G401 (cell line): Measurements from ENCODE around the gene GPX5. TPM values are rescaled to one million over a fixed set of nuclear protein-coding genes. Genes with fewer than 3 reads are reported as not detected.
A peak's percentile ranks its signal among the peaks of the same experiment; 100 is the strongest.
"Not testable (repeated sequence)": the region's sequence is repeated elsewhere in the genome, so short reads cannot be mapped to it uniquely, and the experiment has no call there.

Experiments
- DNase-seq: peaks from one replicate; pipeline ENCODE4 v3.0.0-alpha.2; 2015; ENCODE audit warnings: low spot score
- in situ Hi-C: cut with HindIII; loops from 2 replicates; pipeline ENCODE4 v1.10.0; 2016; ENCODE audit warnings: low sequenced_read_pairs, mixed read lengths
- total RNA-seq: library from RNA; depleted of rRNA; stranded (reverse); fragments of >200 nt; shearing (Covaris generic); gene quantifications from 2 replicates; pipeline ENCODE4 v1.2.3, GENCODE V29; 2014; rRNA removed

GPX5 gene, protein sequence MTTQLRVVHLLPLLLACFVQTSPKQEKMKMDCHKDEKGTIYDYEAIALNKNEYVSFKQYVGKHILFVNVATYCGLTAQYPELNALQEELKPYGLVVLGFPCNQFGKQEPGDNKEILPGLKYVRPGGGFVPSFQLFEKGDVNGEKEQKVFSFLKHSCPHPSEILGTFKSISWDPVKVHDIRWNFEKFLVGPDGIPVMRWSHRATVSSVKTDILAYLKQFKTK
- not detected in 2 replicates for total RNA-seq

DNA sequence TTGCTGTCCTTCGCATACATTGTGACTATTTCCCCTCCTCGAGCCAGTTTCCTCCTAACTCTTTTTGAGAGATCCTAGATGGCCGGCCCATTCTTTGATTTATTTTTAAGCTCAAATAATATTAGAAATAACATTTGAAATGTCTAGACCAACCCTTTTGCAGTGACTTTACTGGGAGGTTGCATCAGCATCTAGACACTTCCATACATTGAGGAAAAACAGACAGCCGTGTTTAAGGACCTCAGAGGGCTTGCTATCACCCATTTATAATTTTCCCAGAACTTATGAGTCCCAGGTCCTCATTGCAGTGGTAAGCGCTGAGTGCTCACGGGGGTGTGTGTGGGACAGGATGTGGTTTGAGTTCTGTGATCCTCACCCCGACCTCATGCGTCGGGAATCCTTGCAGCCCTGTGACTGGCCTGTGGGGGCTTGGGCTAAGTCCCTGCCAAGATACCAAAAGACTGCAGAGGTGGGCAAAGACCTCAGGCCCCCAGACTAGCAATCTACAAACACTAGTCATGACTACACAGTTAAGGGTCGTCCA lies at the start of gene GPX5:
TSS of gene GPX5 (plus strand) at position 386 of the 544 bp plus-strand sequence. CDS start at position 519, 133 bp downstream.
- no peak for DNase-seq
- in situ Hi-C loops, result no loop called here

DNA sequence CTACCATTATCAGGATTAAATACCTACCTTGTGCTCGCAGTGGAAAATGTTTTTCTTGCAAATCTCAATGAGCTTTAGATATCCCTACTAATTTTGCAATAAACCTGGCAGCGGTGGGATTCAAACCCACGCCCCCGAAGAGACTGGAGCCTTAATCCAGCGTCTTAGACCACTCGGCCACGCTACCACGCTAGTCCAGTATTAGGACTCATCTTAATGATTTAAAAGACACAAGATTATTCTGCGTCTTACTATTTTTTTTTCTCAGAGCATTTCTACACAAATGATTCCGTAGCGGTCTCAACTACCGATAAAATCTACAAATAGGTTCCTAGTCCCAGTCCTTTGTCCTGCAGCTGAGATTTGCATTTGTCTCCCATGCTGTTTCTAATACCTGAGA lies 47.2 kb upstream of the GPX5 start:
- no peak for DNase-seq
- in situ Hi-C loops, result no loop called here

DNA sequence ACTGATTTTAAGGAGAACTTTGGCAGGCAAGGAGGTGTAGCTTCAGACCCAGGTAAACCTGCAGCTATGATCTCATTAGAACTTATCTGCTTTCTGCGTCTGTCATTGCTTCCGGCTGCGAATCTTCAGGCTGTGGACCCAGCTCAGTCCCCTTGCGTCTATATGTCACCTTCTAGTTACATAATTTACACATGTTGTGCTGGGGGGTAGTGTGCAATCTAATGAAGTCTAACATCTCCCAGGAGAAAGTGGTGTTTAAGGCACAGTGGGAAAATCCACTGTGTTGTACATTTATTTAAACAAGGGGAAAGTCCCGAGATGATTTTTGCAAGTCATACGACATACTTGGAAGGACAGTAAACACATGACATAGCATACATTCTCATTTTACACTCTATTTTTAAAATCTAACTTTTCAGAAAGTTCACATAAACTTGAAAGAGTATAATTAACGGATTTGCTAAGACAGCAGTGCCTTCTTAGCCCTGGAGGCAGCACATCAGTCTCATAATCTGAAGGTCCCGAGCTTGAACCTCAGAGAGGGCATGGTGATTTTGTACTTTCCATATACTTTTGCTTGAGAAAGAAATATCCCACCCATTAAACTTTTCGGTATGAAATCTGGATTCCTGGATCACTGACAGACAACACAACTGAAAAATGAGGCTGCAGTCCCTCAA lies 45.3 kb upstream of the GPX5 start:
- in situ Hi-C loops, result no loop called here
- no peak for DNase-seq

DNA sequence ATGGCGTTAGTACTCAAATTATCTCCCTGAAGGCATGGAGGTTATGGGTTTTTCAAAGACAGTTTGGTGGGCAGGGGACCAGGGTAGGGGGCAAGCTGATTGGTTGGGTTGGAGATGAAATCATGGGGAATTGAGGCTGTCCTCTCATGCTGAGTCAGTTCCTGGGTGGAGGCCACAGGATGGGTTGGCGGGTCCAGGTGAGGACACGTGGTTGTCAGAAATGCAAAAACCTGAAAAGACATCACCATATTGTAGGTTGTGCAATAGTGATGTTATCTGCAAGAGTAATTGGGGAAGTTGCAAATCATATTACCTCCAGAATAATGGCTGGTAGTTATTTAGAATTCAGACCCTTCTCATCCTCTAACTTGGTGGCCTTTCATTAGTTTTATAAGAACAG lies 40.2 kb upstream of the GPX5 start:
- in situ Hi-C loops, result no loop called here
- DNase-seq, result no peak

DNA sequence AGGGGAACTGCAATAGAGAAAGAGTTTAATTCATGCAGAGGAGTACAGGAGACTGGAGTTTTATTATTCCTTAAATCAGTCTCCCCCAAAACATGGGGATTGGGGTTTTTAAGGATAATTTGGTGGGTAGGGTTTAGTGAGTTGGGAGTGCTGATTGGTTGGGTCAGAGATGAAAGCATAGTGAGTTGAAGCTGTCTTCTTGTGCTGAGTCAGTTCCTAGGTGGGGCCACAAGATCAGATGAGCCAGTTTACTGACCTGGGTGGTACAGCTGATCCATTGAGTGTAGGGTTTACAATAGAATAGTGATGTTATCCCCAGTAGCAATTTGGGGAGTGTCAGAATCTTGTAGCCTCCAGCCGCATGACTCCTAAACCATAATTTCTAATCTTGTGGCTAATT lies 39.1 kb upstream of the GPX5 start:
- in situ Hi-C loops, result no loop called here
- DNase-seq, result no peak

DNA sequence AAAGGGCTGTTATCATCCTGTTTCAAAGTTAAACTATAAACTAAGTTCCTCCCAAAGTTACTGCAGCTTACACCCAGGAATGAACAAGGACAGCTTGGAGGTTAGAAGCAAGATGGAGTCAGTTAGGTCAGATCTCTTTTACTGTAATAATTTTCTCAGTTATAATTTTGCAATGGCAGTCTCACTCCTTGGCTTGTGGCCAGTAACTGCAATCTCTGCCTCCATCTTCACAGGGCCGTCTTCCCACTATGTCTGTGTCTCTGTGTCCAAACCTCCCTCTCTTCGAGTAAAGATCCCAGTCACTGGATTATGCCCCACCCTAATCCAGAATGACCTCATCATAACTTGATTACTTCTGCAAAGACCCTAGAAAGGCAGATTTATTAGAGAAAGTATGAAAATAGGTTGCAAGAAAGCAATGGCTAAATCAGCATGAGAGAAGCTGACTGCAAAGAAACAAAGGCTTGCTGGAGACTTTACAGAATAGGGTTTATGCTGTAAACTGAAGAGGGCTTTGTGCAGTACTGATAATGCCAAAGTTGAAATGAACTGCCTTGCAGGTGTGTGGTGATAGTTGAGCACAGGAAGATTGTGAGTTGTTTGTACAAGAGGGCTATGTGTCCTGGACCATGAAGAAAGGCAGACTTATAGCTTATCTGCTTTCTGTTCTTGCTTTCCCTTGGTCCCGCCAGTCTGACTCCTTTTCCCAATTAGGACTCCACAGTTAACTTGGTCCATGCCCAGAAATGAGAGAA lies 38.5 kb upstream of the GPX5 start:
- no peak for DNase-seq
- in situ Hi-C loops, result no loop called here

DNA sequence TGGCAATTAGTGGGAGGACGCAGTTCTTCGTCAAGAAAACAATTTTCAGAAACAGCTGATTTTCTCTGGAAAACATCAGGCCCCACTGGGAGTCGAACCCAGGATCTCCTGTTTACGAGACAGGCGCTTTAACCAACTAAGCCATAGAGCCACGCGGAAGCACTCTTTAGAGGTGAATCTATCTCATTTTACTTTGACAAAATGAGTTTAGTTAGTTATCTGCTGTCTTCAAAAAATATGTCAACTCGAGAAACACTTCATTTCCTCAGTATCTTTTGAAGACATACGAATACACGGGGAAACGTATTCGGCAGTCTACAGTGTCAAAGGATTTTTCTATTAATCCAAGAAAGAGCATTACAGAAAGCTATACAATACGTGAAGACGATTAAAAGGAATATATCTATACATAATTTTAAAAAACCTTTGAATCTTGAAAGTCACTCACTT lies 36.7 kb upstream of the GPX5 start:
- peak; percentile 35 for DNase-seq
- in situ Hi-C loops, result no loop called here

DNA sequence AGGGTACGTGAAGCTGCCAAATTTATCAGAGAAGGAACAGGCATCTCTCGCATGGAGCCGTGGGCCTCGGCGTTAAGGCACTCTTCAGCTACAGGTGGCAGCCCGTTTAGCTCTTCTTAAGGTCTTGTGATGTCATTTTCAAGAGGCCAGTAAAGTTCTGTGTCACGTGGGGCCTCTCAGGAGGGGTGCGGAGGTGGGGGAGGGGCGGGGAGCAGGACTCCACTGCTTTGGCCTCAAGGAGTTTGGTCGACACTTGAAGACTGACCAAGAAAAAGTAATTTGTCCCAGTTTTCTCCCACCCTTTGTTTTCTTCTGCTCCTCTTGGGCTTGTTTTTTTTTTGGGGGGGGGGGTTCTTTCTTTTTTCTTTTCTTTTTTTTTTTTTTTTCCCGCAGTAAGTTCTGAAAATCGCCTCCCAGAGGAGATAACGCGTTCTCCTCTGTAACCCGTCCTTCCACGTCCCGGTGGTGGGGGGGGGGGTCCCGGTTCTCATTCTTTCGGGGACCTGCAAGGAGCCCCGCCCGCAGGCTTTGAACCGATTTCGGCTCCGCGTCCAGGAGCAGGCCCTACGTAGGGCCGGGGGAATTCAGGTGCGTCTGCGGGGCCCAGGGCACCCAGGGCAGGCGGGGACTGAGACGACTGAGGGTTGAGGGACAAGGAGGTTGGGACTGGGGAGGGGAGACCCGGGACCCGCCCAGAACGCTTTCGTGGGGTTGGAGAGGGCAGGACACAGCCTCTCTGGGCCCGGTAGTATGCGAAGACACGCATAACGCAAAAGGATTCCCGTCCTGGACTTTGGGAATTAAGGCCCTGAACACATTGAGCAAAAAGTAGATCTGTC lies 36.1 kb upstream of the GPX5 start:
- in situ Hi-C loops, result no loop called here
- DNase-seq, result peak; percentile 58

DNA sequence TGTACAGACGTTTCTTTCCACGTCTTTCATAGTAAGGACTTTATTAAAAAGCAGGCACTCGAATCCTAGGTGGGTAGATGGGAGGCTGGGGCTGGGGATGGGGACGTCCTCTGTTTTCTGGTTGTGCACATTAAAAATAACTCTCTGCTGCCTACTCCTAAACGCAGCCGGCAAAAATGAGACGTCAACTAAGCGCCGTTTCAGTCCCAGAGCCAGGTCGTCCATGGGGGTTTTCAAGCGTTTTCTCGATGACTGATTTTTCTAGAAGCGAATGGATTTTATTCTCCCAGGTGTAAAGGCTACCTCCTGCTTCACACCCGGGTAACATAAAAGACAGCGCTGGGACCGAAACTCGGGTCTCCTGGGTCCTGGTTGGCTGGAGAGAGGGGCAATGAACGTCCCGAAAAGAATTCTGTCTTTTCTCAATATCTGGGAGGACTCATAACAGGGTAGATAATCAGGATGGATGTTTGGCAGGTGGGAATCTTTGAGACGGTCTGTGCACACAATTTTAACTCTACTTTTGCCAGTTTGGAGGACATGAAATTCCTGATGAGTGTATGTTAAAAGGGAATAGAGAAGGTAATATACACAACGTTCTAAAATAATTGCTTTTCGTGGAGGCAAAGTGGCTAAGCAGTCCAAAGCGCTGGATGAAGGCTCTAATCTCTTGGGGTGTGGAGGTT lies 35.3 kb upstream of the GPX5 start:
- in situ Hi-C loops, result no loop called here
- no peak for DNase-seq

DNA sequence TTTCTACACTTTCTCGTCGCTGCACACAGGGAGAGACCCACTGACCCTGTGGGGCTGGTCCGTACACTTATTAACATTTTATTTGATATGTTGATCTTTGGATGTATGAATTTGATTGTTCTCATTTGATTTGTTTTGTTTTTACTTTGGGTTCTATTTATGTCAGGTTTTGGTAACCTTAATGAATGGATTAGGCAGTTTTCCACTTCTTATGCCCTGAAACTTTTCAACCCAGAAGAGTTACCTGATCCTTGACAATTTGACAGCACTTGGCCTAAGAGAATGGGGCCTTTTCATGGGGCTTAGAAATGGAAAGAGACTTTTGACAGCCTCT lies 33.7 kb upstream of the GPX5 start:
- DNase-seq, result no peak
- in situ Hi-C loops, result no loop called here

DNA sequence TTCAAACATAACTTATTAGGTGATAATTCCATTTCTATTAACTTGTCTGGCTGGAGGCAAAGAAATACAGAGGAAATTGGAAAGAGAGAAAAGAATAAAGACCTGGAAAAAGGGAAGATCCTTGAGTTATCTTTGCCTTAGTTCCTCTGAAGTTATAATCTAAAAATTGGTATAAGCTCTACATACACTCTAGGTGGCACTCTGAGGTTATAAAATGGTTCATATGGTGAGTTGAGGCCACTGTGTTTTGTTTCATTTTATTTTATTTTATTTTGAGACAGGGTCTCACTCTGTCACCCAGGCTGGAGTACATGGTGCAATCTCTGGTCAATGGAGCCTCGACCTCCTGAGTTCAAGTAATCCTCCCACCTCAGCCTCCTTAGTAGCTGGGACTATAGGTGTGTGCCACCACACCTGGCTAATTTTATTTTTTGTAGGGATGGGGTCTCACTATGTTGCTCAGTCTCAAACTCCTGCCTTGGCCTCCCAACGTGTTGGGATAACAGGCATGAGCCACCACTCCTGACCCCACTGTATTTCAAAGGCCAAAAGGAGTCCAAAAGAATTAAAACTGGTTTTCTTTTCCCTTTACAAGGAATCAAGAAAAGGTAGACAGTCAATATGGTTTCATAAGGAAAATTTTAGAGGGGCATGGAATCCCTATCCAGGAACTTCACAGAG lies 29.4 kb upstream of the GPX5 start:
- in situ Hi-C loops, result no loop called here
- DNase-seq, result peak; percentile 9

DNA sequence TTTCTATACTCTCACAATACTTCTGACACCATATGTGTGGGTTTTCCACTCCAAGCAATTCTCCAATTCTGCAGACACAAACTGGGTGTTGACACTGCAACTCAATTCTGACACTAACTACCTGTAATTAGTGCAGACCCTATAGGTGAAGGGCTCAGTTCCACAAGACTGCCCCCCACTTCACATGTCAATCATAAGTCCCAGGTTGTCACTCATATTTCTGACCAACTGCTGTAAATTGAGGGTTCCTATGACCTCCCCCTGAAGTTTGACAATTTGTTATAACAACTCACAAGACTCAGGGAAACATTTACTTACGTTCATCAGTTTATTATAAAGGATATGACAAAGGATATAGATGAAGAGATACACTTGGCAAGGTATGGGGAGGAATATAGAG lies 28.4 kb upstream of the GPX5 start:
- in situ Hi-C loops, result no loop called here

DNA sequence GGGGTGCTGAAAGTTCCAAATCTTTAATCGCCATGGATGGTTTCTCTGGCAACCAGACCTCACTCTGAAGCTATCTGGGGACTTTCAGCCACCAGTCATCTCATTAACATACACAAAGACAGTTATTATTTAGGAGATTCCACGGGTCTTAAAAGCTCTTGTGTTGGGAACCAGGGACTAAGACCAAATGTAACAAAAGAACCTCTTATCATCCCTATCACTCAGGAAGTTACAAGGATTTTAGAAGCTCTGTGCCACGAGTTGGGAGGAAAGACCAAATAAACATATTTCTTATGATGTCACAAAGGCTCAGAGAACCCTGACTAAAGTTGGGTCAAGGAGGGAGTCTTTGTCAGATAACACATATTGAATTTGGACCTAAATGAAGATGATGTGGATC lies 27.8 kb upstream of the GPX5 start:
- in situ Hi-C loops, result no loop called here

More for the DNA sequence above, 28.4 kb upstream of the GPX5 start:
- DNase-seq, result no peak

DNA sequence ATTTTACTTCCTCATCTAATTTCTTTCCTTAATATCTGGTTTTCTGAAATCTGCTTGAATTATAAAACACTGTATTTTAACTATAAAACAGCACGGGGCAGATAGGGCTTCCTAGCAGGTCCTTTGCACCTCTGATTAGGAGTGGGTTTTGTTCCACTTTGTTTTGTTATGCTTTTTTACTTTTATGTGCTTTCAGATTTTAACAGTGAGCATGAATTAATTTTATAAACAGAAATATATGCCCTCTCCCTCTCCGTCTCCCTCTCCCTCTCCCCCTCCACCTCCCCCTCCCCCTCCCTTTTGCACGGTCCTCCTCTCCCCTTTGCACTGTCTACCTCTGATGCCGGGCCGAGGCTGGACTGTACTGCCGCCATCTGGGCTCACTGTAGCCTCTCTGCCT lies 24.4 kb upstream of the GPX5 start:
- in situ Hi-C loops, result no loop called here
- DNase-seq, result no peak

More for the DNA sequence above, 27.8 kb upstream of the GPX5 start:
- no peak for DNase-seq

DNA sequence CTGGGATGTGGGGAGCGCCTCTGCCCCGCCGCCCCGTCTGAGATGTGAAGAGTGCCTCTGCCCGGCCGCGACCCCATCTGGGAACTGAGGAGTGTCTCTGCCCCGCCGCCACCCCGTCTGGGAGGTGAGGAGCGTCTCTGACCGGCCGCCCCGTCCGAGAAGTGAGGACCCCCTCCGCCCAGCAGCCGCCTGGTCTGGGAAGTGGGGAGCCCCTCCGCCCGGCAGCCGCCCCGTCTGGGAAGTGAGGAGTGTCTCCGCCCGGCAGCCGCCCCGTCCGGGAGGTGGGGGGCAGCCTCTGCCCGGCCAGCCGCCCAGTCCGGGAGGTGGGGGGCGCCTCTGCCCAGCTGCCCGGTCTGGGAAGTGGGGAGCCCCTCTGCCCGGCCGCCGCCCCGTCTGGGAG lies 23.5 kb upstream of the GPX5 start:
- DNase-seq, in situ Hi-C loops: not testable (repeated sequence)

DNA sequence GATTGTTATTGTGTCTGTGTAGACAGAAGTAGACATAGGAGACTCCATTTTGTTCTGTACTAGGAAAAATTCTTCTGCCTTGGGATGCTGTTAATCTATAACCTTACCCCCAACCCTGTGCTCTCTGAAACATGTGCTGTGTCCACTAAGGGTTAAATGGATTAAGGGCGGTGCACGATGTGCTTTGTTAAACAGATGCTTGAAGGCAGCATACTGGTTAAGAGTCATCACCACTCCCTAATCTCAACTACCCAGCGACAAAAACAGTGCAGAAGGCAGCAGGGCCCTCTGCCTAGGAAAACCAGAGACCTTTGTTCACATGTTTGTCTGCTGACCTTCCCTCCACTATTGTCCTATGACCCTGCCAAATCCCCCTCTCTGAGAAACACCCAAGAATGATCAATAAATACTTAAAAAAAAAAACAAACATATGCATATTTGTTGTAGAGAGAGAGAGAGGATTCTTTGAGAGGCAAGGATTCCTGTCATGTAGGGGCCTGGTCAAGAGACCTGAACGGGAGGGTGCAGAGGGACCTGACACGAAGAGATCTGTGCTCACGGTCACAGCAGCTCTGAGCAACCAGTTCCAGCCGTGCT lies 22.9 kb upstream of the GPX5 start:
- DNase-seq, in situ Hi-C loops: not testable (repeated sequence)

DNA sequence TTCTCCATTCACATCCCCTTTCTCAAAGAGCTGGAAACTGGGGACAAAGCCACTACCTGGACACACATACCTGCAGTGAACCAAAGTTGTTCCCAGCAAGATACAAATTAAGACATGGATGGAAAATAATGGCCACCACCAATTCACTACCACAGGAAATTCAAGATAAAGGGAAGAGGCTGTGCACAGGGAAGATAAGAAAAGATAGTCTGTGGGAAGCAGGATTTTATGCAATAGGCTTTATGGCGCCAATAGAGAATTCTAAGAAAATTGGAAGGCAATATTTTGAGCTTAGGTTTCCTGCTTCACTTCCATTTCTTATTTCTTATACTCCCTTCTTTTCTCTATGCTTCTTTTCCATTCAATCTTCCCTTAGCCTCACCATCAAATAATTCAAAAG lies 19.9 kb upstream of the GPX5 start:
- in situ Hi-C loops, result no loop called here
- no peak for DNase-seq
